Measurements from ENCODE around the gene PDE2A. TPM values are rescaled to one million over a fixed set of nuclear protein-coding genes. Genes with fewer than 3 reads are reported as not detected.

Gene PDE2A
- total RNA-seq, 1 experiment from 2014 or later = 1.1 TPM

- Mint-ChIP-seq H3K4me1 (ENCODE audit: low read depth, unreplicated experiment) (no peaks in the 10 kb centered on the region), H3K9me3 (ENCODE audit: low read depth, unreplicated experiment) (no peaks in the 10 kb centered on the region), H3K4me3 (ENCODE audit: low read depth, unreplicated experiment) (no peak overlapping the region), H3K27me3 (ENCODE audit: unreplicated experiment) (peaks cover 53% of the 10 kb centered on the region), H3K27ac (ENCODE audit: unreplicated experiment) (no peak overlapping the region), H3K36me3 (ENCODE audit: insufficient read depth, unreplicated experiment) (no peaks in the 10 kb centered on the region)
- intact Hi-C loops (cut with micrococcal nuclease; ENCODE audit: unreplicated experiment) = no loop called here
- CTCF ChIA-PET = no interaction called here
- no peak for TF ChIP-seq CTCF (IDR thresholded peaks at IDR 0.05; ENCODE audit: unreplicated experiment)
- BruUV-seq (replicated peaks) = no TSS peak
- DNase-seq = no peak
Measured at GRCh38 chr11:72578051-72578450, 96.2 kb downstream of the PDE2A start.

- no TSS peak for BruUV-seq (replicated peaks)
- Mint-ChIP-seq H3K27ac (ENCODE audit: unreplicated experiment) (no peak overlapping the region), H3K36me3 (ENCODE audit: insufficient read depth, unreplicated experiment) (no peaks in the 10 kb centered on the region), H3K27me3 (ENCODE audit: unreplicated experiment) (peaks cover 45% of the 10 kb centered on the region), H3K4me3 (ENCODE audit: low read depth, unreplicated experiment) (no peak overlapping the region), H3K9me3 (ENCODE audit: low read depth, unreplicated experiment) (no peaks in the 10 kb centered on the region), H3K4me1 (ENCODE audit: low read depth, unreplicated experiment) (no peaks in the 10 kb centered on the region)
- no peak for TF ChIP-seq CTCF (IDR thresholded peaks at IDR 0.05; ENCODE audit: unreplicated experiment)
- CTCF ChIA-PET = no interaction called here
- intact Hi-C loops (cut with micrococcal nuclease; ENCODE audit: unreplicated experiment) = no loop called here
- DNase-seq = no peak
Measured at GRCh38 chr11:72577271-72577721, 96.9 kb downstream of the PDE2A start.

DNA sequence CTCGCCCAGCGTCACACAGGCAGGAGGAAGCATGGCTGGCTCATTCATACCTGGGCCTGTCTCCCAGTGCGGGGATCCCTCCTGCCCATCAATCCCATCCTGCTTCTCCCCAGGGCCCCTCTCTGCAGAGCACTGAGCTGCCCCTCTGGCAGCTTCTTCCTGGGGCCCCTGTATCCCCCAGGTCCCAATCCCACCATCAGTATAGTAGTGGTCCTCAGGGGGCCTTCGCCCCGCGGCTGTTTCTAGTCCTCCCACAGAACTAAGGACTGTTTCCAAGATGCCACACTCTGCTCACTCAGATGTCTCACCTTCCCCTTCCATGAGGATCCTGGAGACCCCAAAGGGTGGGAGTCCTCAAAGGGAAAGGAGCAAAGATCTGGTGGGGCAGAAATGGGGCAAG lies 97.6 kb downstream of the PDE2A start:
- intact Hi-C loops (cut with micrococcal nuclease; ENCODE audit: unreplicated experiment) = no loop called here
- TF ChIP-seq CTCF (IDR thresholded peaks at IDR 0.05; ENCODE audit: unreplicated experiment) = no peak
- H3K4me3 Mint-ChIP-seq (ENCODE audit: low read depth, unreplicated experiment) = no peak overlapping the region
- no peak for DNase-seq
- H3K36me3 Mint-ChIP-seq (ENCODE audit: insufficient read depth, unreplicated experiment) = no peaks in the 10 kb centered on the region
- no peaks in the 10 kb centered on the region for H3K9me3 Mint-ChIP-seq (ENCODE audit: low read depth, unreplicated experiment)
- no TSS peak for BruUV-seq (replicated peaks)
- CTCF ChIA-PET = no interaction called here
- peaks cover 1% of the 10 kb centered on the region for H3K4me1 Mint-ChIP-seq (ENCODE audit: low read depth, unreplicated experiment)
- peaks cover 39% of the 10 kb centered on the region for H3K27me3 Mint-ChIP-seq (ENCODE audit: unreplicated experiment)
- no peak overlapping the region for H3K27ac Mint-ChIP-seq (ENCODE audit: unreplicated experiment)

- Mint-ChIP-seq H3K4me3 (ENCODE audit: low read depth, unreplicated experiment) (no peak overlapping the region), H3K9me3 (ENCODE audit: low read depth, unreplicated experiment) (no peaks in the 10 kb centered on the region), H3K27ac (ENCODE audit: unreplicated experiment) (no peak overlapping the region), H3K4me1 (ENCODE audit: low read depth, unreplicated experiment) (peaks cover 6% of the 10 kb centered on the region), H3K36me3 (ENCODE audit: insufficient read depth, unreplicated experiment) (no peaks in the 10 kb centered on the region), H3K27me3 (ENCODE audit: unreplicated experiment) (peaks cover 34% of the 10 kb centered on the region)
- no peak for TF ChIP-seq CTCF (IDR thresholded peaks at IDR 0.05; ENCODE audit: unreplicated experiment)
- DNase-seq = no peak
- CTCF ChIA-PET = no interaction called here
- no TSS peak for BruUV-seq (replicated peaks)
- intact Hi-C loops (cut with micrococcal nuclease; ENCODE audit: unreplicated experiment) = no loop called here
Measured at GRCh38 chr11:72576243-72576595, 98.0 kb downstream of the PDE2A start.

All from Calu3 (cell line).